ENCODE results near the gene IKBKG.

DNA sequence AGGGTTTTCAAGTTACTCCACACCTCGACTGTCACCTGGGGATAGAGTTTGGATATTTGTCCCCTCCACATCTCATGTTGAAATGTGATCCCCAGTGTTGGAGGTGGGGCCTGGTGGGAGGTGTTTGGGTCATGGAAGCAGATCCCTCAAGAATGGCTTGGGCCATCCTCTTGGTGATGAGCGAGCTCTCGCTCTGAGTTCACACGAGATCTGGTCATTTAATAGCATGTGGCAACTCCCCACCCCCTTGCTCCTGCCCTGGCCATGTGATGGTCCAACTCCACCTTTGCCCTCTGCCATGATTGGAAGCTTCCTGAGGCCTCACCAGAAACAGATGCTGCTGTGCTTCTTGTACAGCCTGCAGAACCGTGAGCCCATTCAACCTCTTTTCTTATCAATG is 45.8 kb downstream of the IKBKG start:
- TF ChIP-seq EZH2 (IDR thresholded peaks at IDR 0.05) (no peak), POLR2AphosphoS5 (IDR thresholded peaks at IDR 0.05; ENCODE audit: borderline replicate concordance, low read depth, low read length) (no peak)
